Measurements from ENCODE around the gene ARAP1.

Gene ARAP1

DNA sequence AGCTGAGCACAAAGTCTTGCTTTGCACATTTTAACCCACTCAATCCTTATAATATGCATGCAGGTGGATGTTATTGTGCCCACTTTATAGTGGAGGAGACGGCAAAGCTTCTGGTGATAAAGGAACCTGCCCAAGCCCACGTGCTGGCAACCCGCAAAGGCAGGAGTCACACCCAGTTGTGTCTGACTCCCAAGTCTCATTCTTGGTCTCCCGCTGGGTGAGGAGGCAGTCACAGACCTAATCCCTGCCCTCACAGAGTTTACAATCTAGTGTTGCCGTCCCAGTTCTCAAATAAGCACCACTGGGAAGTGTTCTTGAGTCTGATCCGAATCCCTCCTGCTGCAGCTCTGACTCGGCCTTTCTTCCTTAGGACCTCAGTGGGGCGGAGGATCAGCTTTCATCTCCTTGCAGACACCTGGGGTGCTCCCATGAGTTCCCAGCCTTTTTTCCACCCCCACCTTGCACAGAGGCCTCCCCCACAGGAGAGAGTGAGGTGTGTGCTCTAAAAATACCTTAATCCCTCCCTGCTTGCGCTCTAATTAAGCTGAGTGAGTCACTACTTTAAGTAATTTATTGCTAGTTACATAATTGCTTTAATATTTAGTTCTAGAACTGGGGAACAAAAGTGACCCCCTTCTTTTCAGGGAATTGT, 93.1 kb downstream of the ARAP1 start:
- CTCF ChIA-PET: interaction anchor here (0.7 to 1.9 kb wide), 3 partner anchors 9 to 24 kb away, joined by 3 to 5 read pairs (median 3); no protein-coding TSS in a partner anchor
- POLR2A ChIA-PET: no interaction called here
- DNase-seq (ENCODE audit: extremely low spot score): no peak
- TF ChIP-seq, protein P1, sequence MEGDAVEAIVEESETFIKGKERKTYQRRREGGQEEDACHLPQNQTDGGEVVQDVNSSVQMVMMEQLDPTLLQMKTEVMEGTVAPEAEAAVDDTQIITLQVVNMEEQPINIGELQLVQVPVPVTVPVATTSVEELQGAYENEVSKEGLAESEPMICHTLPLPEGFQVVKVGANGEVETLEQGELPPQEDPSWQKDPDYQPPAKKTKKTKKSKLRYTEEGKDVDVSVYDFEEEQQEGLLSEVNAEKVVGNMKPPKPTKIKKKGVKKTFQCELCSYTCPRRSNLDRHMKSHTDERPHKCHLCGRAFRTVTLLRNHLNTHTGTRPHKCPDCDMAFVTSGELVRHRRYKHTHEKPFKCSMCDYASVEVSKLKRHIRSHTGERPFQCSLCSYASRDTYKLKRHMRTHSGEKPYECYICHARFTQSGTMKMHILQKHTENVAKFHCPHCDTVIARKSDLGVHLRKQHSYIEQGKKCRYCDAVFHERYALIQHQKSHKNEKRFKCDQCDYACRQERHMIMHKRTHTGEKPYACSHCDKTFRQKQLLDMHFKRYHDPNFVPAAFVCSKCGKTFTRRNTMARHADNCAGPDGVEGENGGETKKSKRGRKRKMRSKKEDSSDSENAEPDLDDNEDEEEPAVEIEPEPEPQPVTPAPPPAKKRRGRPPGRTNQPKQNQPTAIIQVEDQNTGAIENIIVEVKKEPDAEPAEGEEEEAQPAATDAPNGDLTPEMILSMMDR (IDR thresholded peaks at IDR 0.05; ENCODE audit: control extremely low read depth, extremely low read depth, low read depth, missing control alignments): no peak

- CTCF ChIA-PET: interaction anchor here (0.7 to 1.1 kb wide), 2 partner anchors 49 to 71 kb away, joined by 3 read pairs; no protein-coding TSS in a partner anchor
- no peak for DNase-seq (ENCODE audit: extremely low spot score)
- TF ChIP-seq, protein P1 (IDR thresholded peaks at IDR 0.05; ENCODE audit: control extremely low read depth, extremely low read depth, low read depth, missing control alignments): no peak
- POLR2A ChIA-PET: no interaction called here
Observed at GRCh38 chr11:72657411-72658100, 94.7 kb downstream of the ARAP1 start.

GRCh38 chr11:72655896-72656464, 96.2 kb downstream of the ARAP1 start:
- no peak for DNase-seq (ENCODE audit: extremely low spot score)
- POLR2A ChIA-PET: no interaction called here
- CTCF ChIA-PET: interaction anchor here (1.6 kb wide), 1 partner anchor 69 kb away, joined by 3 read pairs; no protein-coding TSS in a partner anchor
- TF ChIP-seq, protein P1 (IDR thresholded peaks at IDR 0.05; ENCODE audit: control extremely low read depth, extremely low read depth, low read depth, missing control alignments): no peak

GRCh38 chr11:72655014-72655413, 97.2 kb downstream of the ARAP1 start:
- DNase-seq (ENCODE audit: extremely low spot score): no peak
- TF ChIP-seq, protein P1 (IDR thresholded peaks at IDR 0.05; ENCODE audit: control extremely low read depth, extremely low read depth, low read depth, missing control alignments): no peak
- POLR2A ChIA-PET: no interaction called here
- CTCF ChIA-PET: interaction anchor here (1.6 kb wide), 1 partner anchor 68 kb away, joined by 3 read pairs; no protein-coding TSS in a partner anchor

- TF ChIP-seq, protein P1 (IDR thresholded peaks at IDR 0.05; ENCODE audit: control extremely low read depth, extremely low read depth, low read depth, missing control alignments): no peak
- no peak for DNase-seq (ENCODE audit: extremely low spot score)
- ChIA-PET CTCF (interaction anchor here (1.5 to 1.7 kb wide), 3 partner anchors 11 to 31 kb away, joined by 3 to 8 read pairs (median 3); no protein-coding TSS in a partner anchor), POLR2A (no interaction called here)
Observed at GRCh38 chr11:72653649-72654048, 98.6 kb downstream of the ARAP1 start.

DNA sequence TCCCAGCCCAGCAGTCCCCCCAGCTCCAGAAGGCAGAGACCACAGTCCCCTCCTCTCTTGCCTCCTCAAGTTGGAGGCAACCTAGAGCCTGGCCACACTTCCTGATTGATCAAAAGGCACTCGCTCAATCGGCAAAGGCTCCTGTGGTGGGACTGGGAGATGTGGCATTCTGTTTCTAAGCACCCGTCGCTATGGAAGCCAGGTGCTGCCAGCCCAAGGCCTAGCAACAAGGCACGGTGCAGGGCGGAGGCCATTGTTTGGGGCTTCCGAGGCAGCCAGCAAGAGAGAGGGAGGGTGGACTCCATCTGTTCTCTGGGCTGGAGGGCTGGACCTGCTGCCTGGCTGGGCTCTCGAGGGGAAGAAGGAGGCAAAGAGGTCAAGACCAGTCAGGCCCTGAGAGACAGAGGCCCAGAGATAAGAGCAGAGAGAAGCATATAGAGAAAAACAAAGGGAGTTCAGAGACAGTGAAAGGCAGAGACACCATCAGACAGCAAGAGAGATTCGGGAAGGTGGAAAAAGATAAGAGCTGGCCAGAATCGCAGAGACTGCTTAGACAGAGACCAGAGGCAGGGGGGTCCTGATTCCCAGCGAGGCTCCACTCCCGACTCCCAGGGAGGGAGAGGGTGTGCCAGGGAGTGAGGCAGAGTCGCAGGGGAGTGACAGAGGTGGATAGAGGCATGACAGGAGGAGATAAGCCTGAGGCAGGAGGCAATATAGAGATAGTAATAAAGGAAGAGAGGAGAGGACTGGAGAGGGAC, 99.2 kb downstream of the ARAP1 start:
- DNase-seq (ENCODE audit: extremely low spot score): no peak
- TF ChIP-seq, protein P1 (IDR thresholded peaks at IDR 0.05; ENCODE audit: control extremely low read depth, extremely low read depth, low read depth, missing control alignments): no peak
- ChIA-PET POLR2A (no interaction called here), CTCF (interaction anchor here (1.5 to 1.7 kb wide), 3 partner anchors 10 to 31 kb away, joined by 3 to 8 read pairs (median 3); no protein-coding TSS in a partner anchor)

Data from GM10248 (cell line).